GM12874 (cell line): ENCODE measurements around the gene RASEF.

Experiments
- CTCF ChIP-seq: IDR thresholded peaks from 2 replicates; pipeline ENCODE4 v1.5.1; 2011; ENCODE audit warnings: low read depth, mild to moderate bottlenecking, control low read depth, low read length, moderate library complexity; ENCODE audit not compliant: insufficient read depth

Gene RASEF

GRCh38 chr9:82987370-82988189 is 75.4 kb downstream of the RASEF start:
- no peak for TF ChIP-seq CTCF

GRCh38 chr9:82981552-82981951 is 81.4 kb downstream of the RASEF start:
- no peak for TF ChIP-seq CTCF

- TF ChIP-seq CTCF, result no peak
Measured at GRCh38 chr9:82975176-82975575, 87.8 kb downstream of the RASEF start.

- TF ChIP-seq CTCF, result no peak
Measured at GRCh38 chr9:82972446-82972845, 90.5 kb downstream of the RASEF start.

GRCh38 chr9:82970359-82970758 is 92.6 kb downstream of the RASEF start:
- no peak for TF ChIP-seq CTCF

- TF ChIP-seq CTCF, result no peak
Measured at GRCh38 chr9:82969291-82969690, 93.7 kb downstream of the RASEF start.

- no peak for TF ChIP-seq CTCF
Measured at GRCh38 chr9:82968816-82969215, 94.1 kb downstream of the RASEF start.
